BE2C (cell line): ENCODE data around the gene PLEKHA8.

Experiments used
- DNase-seq: peaks from one replicate; pipeline ENCODE4 v3.0.0-alpha.2; 2020
- H3K27me3 ChIP-seq: fragments of 250-450 bp; sonication (Bioruptor Pico); 2 replicates; pipeline ENCODE4 v1.5.1; 2020; ENCODE audit warnings: mild to moderate bottlenecking
- H3K36me3 ChIP-seq: fragments of 250-450 bp; sonication (Bioruptor Pico); 2 replicates; pipeline ENCODE4 v1.5.1; 2020; ENCODE audit warnings: mild to moderate bottlenecking
- H3K4me1 ChIP-seq: fragments of 250-450 bp; sonication (Bioruptor Pico); 2 replicates; pipeline ENCODE4 v1.5.1; 2020
- H3K4me3 ChIP-seq: 2 replicates; pipeline ENCODE4 v1.5.1; 2011; ENCODE audit warnings: low read depth, low read length
- H3K9me3 ChIP-seq: fragments of 250-450 bp; sonication (Bioruptor Pico); 2 replicates; pipeline ENCODE4 v1.5.1; 2020
- CTCF ChIP-seq: IDR thresholded peaks from 2 replicates; pipeline ENCODE4 v1.5.1; 2012; ENCODE audit warnings: mild to moderate bottlenecking, low read depth, low read length

Gene PLEKHA8

GRCh38 chr7:30032310-30033125, 4.3 kb downstream of the PLEKHA8 start:
- no peak for TF ChIP-seq CTCF
- no peaks in the 10 kb centered on the region; the same call in 1 of the 2 replicates for H3K4me1 ChIP-seq
- no peaks in the 10 kb centered on the region for H3K27me3 ChIP-seq
- no peak overlapping the region for H3K4me3 ChIP-seq
- no peaks in the 10 kb centered on the region for H3K9me3 ChIP-seq
- no peaks in the 10 kb centered on the region for H3K36me3 ChIP-seq
- no peak for DNase-seq

GRCh38 chr7:30034501-30034900, 6.3 kb downstream of the PLEKHA8 start:
- Histone ChIP-seq H3K4me3 (no peak overlapping the region), H3K36me3 (no peaks in the 10 kb centered on the region), H3K27me3 (no peaks in the 10 kb centered on the region), H3K9me3 (no peaks in the 10 kb centered on the region), H3K4me1 (no peaks in the 10 kb centered on the region; the same call in 1 of the 2 replicates)
- TF ChIP-seq CTCF, result no peak
- no peak for DNase-seq

- Histone ChIP-seq H3K4me3 (no peak overlapping the region), H3K27me3 (no peaks in the 10 kb centered on the region), H3K9me3 (no peaks in the 10 kb centered on the region), H3K36me3 (no peaks in the 10 kb centered on the region), H3K4me1 (no peaks in the 10 kb centered on the region; the same call in 1 of the 2 replicates)
- no peak for TF ChIP-seq CTCF
- no peak for DNase-seq
Observed at GRCh38 chr7:30036220-30036619, 8.0 kb downstream of the PLEKHA8 start.

GRCh38 chr7:30038196-30038980, 10.2 kb downstream of the PLEKHA8 start:
- Histone ChIP-seq H3K27me3 (no peaks in the 10 kb centered on the region), H3K4me1 (no peaks in the 10 kb centered on the region), H3K4me3 (no peak overlapping the region), H3K36me3 (no peaks in the 10 kb centered on the region), H3K9me3 (no peaks in the 10 kb centered on the region)
- DNase-seq, result no peak
- no peak for TF ChIP-seq CTCF

- H3K36me3 ChIP-seq, result peaks cover under 1% of the 10 kb centered on the region; the same call in 1 of the 2 replicates
Observed at GRCh38 chr7:30040938-30041337, 12.7 kb downstream of the PLEKHA8 start.

More at GRCh38 chr7:30040938-30041337, 12.7 kb downstream of the PLEKHA8 start:
- no peak for TF ChIP-seq CTCF
- Histone ChIP-seq H3K9me3 (no peaks in the 10 kb centered on the region), H3K27me3 (no peaks in the 10 kb centered on the region), H3K4me3 (no peak overlapping the region), H3K4me1 (no peaks in the 10 kb centered on the region)
- no peak for DNase-seq
